ENCODE data around the gene SLC35G4. TPM values are rescaled to one million over a fixed set of nuclear protein-coding genes. Genes with fewer than 3 reads are reported as not detected.

The SLC35G4 gene
- total RNA-seq, 1 donor from 2014 or later, result not detected

- Histone ChIP-seq H3K4me3 (ENCODE audit: low read depth, low read length) (no peak overlapping the region), H3K36me3 (ENCODE audit: control insufficient read depth, insufficient read depth, low read length) (no peaks in the 10 kb centered on the region), H3K27me3 (ENCODE audit: control insufficient read depth, insufficient read depth, low read length) (peaks cover 5% of the 10 kb centered on the region)
- TF ChIP-seq CTCF (IDR thresholded peaks at IDR 0.05; ENCODE audit: insufficient read depth, low read length, poor library complexity, severe bottlenecking), result no peak
- DNase-seq (ENCODE audit: low read depth), result no peak
Observed at GRCh38 chr18:11649839-11650238, 40.4 kb downstream of the SLC35G4 start.

- peaks cover 5% of the 10 kb centered on the region for H3K27me3 ChIP-seq (ENCODE audit: control insufficient read depth, insufficient read depth, low read length)
Observed at GRCh38 chr18:11651899-11652298, 42.5 kb downstream of the SLC35G4 start.

GRCh38 chr18:11653521-11653920 lies 44.1 kb downstream of the SLC35G4 start:
- Histone ChIP-seq H3K4me3 (ENCODE audit: low read depth, low read length) (no peak overlapping the region), H3K36me3 (ENCODE audit: control insufficient read depth, insufficient read depth, low read length) (no peaks in the 10 kb centered on the region), H3K27me3 (ENCODE audit: control insufficient read depth, insufficient read depth, low read length) (peaks cover 7% of the 10 kb centered on the region)
- DNase-seq (ENCODE audit: low read depth), result no peak
- TF ChIP-seq CTCF (IDR thresholded peaks at IDR 0.05; ENCODE audit: insufficient read depth, low read length, poor library complexity, severe bottlenecking), result no peak

More at GRCh38 chr18:11651899-11652298, 42.5 kb downstream of the SLC35G4 start:
- no peaks in the 10 kb centered on the region for H3K36me3 ChIP-seq (ENCODE audit: control insufficient read depth, insufficient read depth, low read length)
- no peak for DNase-seq (ENCODE audit: low read depth)
- no peak overlapping the region for H3K4me3 ChIP-seq (ENCODE audit: low read depth, low read length)
- no peak for TF ChIP-seq CTCF (IDR thresholded peaks at IDR 0.05; ENCODE audit: insufficient read depth, low read length, poor library complexity, severe bottlenecking)

- H3K36me3 ChIP-seq (ENCODE audit: control insufficient read depth, insufficient read depth, low read length), result no peaks in the 10 kb centered on the region
- peaks cover 7% of the 10 kb centered on the region for H3K27me3 ChIP-seq (ENCODE audit: control insufficient read depth, insufficient read depth, low read length)
- H3K4me3 ChIP-seq (ENCODE audit: low read depth, low read length), result no peak overlapping the region
- no peak for DNase-seq (ENCODE audit: low read depth)
- TF ChIP-seq CTCF (IDR thresholded peaks at IDR 0.05; ENCODE audit: insufficient read depth, low read length, poor library complexity, severe bottlenecking), result peak; percentile 90
Observed at GRCh38 chr18:11654736-11655605, 45.6 kb downstream of the SLC35G4 start.

- no peak for TF ChIP-seq CTCF (IDR thresholded peaks at IDR 0.05; ENCODE audit: insufficient read depth, low read length, poor library complexity, severe bottlenecking)
- no peaks in the 10 kb centered on the region for H3K36me3 ChIP-seq (ENCODE audit: control insufficient read depth, insufficient read depth, low read length)
- peaks cover 7% of the 10 kb centered on the region for H3K27me3 ChIP-seq (ENCODE audit: control insufficient read depth, insufficient read depth, low read length)
- H3K4me3 ChIP-seq (ENCODE audit: low read depth, low read length), result no peak overlapping the region
- DNase-seq (ENCODE audit: low read depth), result no peak
Observed at GRCh38 chr18:11655606-11655932, 46.2 kb downstream of the SLC35G4 start.

- no peak for TF ChIP-seq CTCF (IDR thresholded peaks at IDR 0.05; ENCODE audit: insufficient read depth, low read length, poor library complexity, severe bottlenecking)
- DNase-seq (ENCODE audit: low read depth), result no peak
- no peaks in the 10 kb centered on the region for H3K36me3 ChIP-seq (ENCODE audit: control insufficient read depth, insufficient read depth, low read length)
- H3K4me3 ChIP-seq (ENCODE audit: low read depth, low read length), result no peak overlapping the region
- H3K27me3 ChIP-seq (ENCODE audit: control insufficient read depth, insufficient read depth, low read length), result peaks cover 7% of the 10 kb centered on the region
Observed at GRCh38 chr18:11657152-11657551, 47.8 kb downstream of the SLC35G4 start.
